Right renal cortex interstitium (tissue), 3 donors: ENCODE measurements around the gene CREBL2. TPM values are rescaled to one million over a fixed set of nuclear protein-coding genes. Genes with fewer than 3 reads are reported as not detected.

ENCODE experiments used
- DNase-seq, 3 donors: peaks; one replicate each; pipeline ENCODE4 v3.0.0-alpha.2; 2013; ENCODE audit warnings: low read depth in 3 of 3, low spot score in 2 of 3
- polyA plus RNA-seq, 3 donors: library from polyadenylated mRNA; unstranded; fragments of 120-200 nt; gene quantifications; one replicate each; pipeline ENCODE4 v1.2.1, GENCODE V29; 2013; ENCODE audit not compliant: insufficient read length in 3 of 3

The CREBL2 gene
- polyA plus RNA-seq, 3 donors = 35.9 to 39.1 (median 37.0) TPM

DNA sequence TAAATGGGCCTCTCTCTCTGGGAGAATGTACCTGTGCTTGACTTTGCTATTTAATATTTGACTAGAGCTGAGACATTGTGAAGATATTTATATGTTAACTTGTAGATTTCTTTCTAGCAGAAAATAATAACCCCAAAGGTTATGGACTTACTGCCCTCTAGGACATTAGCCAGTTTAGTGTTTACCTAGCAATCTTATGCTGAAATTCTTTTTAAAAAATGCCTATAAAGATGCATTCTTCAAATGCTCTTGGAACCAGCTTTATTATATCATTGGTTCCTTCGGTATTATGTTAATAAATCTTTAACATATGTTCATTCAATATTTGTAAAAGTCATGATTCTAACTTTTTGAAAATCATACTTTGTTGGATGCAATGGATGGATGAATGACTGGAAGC lies 56.3 kb downstream of the CREBL2 start:
- no peak for DNase-seq

DNA sequence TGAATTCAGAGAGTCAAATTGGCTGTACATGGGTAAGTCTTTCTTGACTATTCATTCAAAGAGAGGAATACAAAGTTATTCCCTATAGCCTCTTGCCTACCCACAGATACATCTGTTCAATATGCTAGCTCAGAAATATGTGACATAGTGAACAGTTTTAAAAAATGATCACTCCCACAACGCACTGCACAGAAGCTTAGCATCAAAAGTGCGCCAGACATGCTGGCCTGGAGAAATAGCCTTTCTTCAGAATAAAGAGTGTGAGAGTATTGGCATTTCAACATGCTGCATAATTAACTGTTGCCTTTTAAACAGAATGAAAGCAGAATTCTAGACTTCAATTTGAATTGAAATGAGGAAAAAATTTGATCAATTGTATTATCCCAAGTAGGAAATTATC lies 57.3 kb downstream of the CREBL2 start:
- no peak for DNase-seq

DNA sequence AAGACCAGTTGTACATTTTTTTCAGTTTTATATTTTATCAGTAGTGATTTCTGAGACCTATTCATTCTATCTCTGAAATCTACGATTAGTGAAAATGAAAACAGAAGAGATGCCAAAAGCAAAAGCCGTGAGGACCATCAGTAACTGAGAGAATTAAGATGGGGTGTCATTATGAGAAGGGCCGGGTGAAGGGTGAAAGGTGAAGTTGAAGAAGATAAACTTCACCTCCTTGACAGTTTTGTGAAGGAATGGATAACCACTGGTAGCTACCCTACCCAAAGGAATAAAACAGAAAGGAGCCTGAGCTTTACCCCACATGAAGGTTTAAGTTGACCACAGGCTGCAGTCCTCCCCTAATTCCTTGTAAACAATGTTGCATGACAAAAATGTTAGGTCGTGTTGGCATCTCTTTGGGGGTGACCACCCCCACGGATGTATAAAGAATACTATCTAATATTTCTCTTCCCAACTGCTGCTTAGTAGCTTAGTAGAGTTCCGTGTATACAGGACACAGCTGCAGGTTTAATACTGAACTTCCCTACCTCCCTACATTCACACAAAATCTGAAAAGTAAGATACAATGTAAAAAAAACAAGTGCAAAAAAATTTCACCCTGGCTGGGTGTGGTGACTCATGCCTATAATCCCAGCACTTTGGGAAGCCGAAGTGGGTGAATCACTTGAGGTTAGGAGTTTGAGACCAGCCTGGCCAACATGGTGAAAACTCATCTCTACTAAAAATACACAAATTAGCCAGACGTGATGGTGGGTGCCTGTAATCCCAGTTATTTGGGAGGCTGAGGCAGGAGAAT lies 60.4 kb downstream of the CREBL2 start:
- DNase-seq = no peak

DNA sequence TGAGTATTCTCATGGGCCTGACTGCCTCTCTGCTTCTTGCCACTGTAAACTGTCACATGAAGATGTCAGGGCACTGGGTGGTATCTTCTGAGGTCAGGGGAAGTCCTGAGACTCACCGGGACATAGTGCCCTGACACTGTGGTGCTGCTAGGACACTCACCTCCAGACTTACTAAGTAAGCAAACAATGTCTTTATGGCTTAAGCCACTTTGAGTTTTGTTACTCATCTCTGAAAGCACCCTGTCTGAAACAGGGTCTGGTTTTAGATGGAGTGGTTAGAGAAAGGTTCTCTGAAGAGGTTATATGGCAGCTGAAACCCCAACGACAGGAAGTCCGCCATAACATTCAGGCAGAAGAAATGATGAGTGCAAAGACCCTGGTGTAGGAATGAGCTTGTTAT lies 61.6 kb downstream of the CREBL2 start:
- DNase-seq = no peak

DNA sequence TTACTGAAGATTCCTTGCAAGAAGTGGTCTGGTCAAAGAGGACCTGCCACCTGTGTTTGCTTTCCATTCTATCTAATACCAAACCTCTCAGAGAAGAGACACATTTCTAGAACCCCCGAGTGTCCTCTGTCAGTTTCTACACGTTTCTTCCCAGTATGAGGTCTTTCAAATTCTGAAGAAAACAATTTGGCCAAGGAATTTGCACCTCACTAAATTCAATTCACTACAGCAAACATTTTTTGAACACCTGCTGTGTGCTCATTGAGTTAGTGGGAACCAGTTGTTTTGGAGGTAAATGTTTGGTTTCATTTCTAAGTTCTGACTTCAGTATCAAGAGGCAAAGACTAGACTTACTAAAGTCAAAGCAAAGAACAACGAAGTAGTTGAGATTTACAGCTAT lies 64.9 kb downstream of the CREBL2 start:
- no peak for DNase-seq

DNA sequence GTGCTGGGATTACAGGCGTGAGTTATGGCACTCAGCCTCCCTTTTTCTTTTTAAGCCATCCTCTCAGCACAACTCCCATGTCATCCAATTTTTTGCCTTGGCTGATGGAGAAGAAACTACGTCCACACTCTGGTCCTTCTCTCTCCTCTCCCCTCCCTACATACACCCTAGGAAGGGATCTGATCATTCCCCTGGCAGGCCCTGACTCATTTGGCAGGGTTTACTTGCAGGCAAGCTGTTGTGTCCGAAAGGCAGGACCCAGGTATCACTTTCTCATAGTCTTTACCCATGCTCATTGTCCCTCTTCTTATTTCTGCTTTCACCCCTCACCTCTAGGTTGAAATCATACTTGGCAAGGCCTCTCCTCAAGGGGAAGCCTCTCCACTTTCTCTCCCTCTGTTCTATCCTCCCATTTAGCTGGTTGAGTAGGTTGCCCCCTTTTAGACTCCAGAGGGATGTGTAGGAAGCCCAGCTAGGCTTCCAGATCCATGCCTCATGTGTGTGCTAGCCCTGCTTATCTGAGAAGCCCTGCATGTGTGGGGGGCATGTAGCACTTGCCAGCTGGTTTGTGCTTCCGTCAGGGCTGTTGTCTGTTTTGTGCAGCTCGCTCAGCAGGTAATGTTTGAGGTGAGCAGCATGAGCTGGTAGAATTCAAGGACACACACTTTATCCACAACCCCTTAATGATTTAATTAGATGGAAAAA lies 69.5 kb downstream of the CREBL2 start:
- DNase-seq = no peak

DNA sequence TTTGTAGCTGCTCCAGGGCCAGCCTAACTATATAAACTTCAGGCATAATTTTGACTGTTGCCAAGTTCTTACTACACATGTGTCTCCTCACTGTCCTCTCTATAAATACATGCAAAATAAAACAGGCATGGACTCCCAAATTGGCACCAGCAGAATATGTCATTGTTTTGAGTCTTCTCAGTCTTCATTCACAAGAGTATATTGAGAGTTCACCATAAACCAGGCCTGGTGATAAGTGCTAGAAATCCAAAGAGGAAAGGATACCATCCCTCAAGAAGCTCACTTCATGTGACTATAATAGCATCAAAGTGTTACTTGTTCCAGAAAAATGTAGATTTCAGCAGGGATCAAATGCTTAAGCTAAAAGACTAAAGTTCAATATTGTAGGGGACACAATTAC lies 70.6 kb downstream of the CREBL2 start:
- DNase-seq = no peak

DNA sequence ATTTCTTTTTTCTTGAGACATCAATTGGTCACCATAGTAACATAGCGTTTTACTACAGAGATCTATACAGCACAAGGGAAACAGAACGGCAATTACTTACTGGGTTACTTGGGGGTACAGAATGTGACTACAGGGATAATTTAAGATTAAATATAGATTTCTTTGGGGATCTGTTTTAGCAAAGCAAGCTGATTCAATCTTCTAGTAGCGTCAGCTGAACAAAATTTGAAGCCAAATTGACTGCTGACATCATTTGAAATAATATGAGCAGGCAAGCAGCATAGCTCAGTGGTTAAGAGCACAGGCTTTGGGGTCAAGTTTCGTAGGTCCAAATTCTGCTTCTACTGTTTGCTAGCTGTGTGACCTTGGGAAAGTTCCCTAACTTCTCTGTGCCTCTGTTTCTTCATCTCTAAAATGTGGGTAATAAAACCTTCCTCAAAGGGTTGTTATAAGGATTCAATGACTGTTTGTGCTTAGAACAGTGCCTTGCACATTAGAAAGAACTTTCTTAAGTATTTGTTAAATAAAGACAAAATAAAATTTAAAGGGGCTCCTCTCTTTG lies 71.5 kb downstream of the CREBL2 start:
- no peak for DNase-seq

DNA sequence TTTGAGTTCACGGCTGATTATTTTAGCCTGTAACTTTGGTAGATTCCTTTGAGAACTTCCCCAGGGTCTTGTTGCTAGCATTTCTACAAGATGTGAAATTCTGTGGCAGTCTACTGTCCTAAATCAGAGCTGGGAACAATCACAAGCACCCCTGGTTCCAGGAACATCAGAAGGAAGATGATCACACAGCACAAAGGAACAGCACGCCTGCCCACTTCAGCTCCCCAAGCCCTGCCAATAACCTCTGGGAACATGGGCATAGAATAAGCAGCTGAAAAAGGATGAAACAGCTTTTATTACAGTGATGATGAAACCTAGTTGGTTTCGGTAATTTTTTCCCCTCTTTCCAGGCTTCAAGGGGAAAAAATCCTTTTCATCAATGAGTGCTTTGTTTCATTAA lies 72.0 kb downstream of the CREBL2 start:
- no peak for DNase-seq

DNA sequence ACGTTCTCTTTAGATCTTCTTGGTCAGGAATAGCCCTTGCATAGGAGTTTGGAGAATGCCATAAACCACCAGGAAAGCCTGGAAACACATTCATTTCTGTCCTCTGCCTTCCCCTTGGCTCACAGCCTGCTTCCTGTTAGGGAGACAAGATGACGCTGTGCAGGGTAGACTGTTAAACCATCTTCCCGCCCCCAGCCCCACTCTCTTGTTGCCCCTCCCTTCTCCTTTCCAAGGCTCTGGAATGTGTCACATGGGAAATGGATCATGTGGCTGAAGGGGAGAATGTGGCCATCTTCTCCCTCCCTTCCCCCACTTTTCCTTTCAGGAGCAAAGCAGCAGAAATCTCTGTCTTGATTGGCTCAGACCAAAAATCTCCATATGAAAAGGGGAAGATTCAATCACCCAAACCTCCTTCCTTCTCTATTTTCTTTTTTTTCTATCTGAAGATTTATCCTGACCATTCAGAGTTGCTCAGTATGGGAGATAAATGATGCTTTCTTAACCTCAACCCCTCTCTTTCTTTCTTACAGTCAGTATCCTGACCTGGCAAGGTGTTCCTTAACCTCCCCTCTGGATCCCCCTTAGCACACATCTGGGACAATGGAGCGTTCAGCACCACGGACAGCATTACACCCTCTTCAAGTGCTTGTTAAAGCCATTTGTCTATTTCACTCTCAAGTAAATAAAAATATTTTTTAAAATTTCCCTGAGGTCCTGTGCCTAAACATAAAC lies 72.9 kb downstream of the CREBL2 start:
- peak in 2 of 3 donors; percentile 51 to 59 for DNase-seq

DNA sequence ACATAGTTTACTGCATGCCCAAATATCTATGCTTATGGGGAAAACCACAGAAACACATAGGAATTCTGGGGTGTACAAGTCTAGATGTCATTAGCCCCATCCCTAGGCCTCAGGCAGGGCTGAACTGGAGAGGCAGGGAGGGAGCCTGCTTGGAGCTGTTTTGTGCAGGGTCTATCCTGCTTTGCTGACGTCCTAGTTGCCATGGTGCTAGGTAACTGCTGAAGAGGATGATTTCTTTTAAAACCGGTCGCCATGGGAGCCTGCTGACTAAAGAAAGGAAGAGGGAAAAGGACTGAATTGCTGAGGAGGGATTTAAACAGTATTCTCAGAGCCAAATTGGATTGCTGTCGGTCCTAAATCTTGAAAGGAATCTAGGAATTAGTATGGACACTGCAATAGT lies 73.6 kb downstream of the CREBL2 start:
- no peak for DNase-seq

DNA sequence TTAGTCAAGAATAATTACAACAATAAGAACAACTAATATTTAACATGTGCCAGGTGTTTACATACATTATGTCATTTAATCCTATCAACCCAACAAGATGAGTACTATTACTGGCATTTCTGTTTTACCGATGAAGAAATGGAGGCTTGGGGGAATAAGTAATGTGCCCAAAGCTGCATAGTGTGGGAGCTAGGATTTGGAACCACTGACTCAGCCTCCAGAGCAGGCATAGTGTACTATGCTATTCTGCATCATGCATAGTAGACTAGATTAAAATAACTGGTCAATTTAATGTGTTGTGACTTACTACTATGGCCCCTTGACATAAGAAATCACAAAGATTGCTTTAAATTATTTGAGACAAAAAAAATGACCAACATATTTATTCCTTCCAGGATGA lies 74.8 kb downstream of the CREBL2 start:
- DNase-seq = no peak

DNA sequence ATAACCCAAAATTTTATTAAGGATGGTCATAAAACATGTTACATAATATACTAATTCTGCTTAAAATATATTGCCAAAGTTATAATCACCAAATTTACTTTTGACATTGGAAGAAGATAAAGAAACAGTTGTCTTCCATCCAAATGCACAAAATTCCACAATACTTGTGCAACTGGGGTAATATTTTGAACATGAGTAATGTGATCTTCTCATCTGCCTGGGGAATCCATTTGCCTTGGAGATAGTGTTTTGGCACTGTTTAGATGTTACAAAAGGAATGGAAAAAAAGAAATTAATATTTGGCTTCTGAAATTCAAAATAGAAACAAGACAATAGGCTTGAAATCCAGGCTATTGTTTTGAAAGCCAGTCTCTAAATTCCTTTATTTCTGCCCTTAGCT lies 75.2 kb downstream of the CREBL2 start:
- no peak for DNase-seq

DNA sequence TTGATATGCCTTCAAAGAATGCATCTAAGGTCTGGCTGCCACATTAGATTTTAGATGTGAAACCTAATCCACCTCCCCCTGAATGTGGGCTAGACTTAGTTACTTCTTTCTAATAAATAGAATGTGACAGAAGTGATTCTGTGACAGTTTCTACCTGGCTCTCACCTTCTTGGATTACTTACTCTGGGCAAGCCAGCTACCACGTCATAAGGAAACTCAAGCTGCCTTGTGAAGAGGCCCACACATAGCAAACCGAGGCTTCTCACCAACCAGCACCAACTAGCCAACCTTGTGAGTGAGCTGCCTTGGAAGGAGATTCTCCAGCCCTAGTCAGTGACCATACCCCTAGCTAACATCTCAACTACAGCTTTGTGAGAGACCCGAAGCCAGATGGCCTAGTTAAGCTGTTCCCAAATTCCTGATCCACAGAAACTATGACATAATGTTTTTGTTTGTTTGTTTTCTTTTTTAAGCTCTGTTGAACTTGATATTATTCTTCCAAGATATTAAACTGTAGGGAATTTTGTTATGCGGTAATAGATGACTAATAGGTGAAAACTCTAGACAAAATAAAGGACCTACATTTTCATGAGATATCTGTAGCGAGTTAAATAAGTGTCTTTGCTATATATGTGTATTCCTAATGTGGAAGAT lies 78.1 kb downstream of the CREBL2 start:
- no peak for DNase-seq

DNA sequence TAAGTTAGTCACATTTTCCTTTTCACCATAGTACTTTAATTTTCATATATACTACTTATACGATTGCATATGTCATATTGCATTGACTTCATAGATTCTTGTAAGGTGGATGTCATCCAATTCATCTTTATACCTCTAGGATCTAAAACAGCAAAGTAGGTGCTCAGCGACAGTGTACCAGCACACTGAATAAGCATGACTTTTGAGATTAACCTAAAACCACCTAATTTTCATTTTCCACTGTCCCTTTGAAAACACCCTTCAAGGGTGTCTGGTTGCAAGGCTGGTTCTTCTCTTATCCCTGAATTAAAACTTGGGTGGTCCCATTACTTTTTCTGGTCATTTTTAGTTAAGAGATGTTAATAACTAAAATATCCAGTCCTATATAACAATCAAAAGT lies 79.9 kb downstream of the CREBL2 start:
- DNase-seq = no peak

DNA sequence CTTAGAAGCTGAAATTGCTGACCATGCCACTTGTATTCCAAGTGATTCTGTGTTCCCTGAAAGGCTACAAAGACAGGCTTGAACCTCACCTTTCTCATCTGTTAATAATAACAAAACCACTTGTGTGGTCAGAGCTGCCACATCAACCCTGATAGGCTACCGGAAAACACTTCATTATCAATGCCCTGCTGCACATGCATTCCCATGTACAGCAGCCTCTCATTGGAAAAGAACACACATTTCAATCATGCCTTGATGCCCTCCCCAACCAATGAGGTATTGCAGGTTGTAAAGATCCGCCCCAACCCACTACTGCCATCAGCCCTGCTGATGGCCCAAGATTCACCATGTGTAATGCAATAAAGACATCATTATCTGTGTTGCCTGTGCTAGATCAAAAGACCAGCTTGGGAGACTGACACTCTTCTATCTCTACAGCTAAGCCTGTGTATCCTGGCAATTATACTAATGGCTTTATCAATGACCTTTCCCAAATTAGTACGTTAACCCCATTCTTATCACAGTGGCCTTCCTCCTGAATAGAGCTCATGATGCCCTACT lies 81.5 kb downstream of the CREBL2 start:
- DNase-seq = no peak
